HG03460 (cell line): Measurements from ENCODE around the gene ATG5.
"Not testable (repeated sequence)": the region's sequence is repeated elsewhere in the genome, so short reads cannot be mapped to it uniquely, and the experiment has no call there.

Source experiments
- ATAC-seq: cut with Tn5 transposase; IDR thresholded peaks from one replicate; pipeline ENCODE4 v1.9.1; 2021; ENCODE audit not compliant: unreplicated experiment

ATG5 gene

DNA sequence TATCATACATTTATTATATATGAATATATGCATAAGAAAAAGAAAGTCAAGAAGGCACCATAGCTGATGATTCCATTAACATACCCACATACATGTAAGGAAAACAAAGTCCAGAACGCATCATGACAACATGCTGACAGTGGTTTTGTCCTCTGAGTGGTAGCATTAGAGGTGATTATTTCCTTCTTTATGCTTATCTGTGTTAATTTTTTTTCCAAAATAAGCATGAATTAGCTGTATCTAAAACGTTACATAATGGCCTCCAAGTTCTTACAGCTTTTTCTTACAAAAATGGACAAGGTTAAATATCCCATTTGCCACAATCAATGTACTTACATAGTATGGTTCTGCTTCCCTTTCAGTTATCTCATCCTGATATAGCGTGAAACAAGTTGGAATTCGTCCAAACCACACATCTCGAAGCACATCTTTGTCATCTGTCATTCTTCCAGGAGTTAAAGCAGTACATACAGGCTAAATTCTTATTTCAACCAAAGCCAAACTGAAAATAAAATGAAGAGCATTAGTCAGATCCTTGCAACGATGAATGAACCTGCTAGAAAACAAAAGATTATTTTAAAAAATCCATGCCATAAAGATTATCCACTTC is 9.7 kb downstream of the ATG5 start:
- ATAC-seq: no peak

DNA sequence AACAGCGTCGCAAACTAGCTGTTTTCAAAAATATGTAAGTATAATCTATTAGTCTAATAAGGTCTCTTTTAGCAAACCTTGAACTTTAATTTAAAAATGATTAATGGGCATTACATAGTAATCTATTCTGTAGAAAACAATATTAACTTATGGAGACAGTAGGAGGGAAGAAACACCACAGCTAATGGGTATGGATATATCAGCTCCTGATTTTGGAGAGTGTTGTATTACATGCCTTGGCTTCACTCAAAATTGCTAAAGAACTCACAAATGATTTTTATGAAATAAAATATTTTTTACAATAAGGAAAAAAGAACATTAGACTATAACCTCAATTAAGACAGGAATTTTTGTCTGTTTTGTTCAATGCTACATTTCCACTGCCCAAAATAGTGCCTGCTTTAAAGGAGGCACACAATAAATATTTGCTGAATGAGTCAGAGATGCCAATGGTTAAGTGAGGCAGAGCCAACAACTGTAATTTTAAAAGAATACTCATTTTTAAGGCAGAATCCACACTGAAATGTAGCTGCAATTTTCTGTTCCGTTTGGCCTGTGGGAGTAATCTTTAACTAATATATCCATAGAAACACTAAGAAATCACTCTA is 15.7 kb downstream of the ATG5 start:
- no peak for ATAC-seq

DNA sequence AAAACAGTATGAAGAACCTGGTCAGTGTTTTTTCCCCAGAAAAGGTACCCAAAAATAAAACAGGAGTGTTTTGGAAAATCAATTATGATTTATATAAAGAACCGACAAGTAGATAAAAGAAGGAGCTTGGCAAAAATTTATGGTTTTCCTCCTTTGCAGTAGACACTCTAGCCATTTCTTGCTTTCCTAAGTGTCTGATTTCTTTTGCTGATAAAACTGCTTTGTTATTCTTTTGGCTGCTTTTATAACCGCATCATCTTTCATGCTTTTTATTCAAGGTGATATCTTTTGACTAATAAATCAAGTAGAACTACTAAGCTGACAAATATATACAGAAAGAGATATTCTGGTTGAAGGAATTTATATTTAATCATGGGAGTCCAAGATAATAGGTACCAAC is 16.6 kb downstream of the ATG5 start:
- ATAC-seq: no peak

DNA sequence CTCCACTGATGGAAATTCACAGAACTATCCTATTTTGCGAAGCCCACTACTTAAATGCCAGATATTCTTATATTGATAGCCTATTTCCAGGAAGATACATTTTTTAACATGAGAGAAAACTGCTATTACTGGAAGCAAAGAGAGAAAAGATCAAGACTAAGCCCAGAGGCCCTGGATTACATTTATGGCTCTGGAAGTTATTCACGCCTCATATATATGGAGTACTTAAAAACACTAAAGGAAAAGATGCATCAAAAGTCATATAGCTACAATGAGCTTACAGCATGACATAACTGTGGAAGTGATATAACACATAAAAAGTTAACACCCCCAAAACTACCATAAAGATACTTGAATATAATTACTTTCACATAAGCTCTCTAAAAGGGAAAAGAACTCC is 19.8 kb downstream of the ATG5 start:
- no peak for ATAC-seq

DNA sequence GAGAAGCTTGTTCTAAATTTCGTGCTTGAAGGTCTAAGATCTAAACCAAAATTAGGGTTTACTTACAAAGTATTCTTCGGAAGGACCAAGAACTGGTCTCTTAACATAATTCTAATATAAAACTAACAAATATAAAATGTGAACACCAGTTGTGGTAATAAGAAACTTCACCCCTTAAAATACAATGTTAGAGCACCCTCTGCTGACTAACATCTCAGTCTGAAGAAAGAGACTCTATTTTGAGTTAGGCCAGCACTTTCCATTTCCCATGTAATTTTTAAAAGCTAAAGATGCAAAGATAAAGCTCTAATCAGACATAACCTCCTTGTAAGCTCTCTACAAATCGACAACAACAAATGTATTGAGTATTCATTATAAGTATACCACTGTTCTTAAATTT is 24.6 kb downstream of the ATG5 start:
- no peak for ATAC-seq

DNA sequence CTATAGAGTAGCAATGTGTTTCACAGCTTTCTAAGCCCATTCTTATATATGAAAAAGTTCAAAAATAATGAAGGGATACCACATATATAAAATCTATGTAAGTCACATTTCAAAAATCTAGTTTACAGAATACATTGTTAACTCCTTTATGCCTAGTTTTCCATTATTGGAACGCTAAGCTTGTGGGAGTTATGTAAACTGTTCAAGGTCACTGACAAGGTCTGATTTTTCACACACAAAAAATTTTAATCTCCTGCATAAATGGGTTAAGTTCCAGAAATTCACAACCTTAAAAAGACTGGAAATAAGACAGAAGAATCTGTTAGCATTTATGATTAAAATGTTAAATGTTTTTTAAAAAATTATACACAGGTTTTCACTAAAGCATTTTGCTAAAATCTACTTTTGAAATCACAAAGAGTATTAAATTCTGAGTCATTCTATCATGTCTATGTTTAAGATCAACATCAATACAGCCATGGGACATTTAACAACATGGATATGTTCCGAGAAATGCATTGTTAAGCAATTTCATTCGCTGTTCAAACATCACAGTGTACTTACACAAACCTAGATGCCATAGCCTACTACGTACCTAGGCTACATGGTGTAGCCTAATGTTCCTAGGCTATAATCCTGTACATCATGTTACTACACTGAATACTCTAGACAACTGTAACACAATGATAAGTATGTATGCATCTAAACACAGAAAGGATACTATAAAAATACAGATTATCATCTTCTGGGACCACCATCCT is 25.4 kb downstream of the ATG5 start:
- no peak for ATAC-seq

DNA sequence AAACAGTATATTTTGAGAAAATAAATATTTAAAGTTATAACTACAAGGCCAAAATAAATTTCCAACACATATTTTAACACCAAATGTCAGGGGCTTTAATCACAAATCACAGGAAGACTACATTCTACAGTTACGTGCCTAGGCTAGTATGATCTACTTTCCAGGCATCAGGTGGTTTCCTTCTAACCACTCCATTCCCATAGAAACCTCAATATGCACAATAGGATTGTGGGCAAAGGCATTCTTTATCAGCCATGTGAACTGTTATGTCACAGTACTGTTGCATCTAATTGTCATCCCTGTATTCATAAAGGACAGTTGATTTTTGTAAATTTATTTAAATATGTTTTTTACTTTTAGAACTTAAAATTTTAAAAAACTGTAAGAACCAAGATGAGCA is 32.4 kb downstream of the ATG5 start:
- no peak for ATAC-seq

DNA sequence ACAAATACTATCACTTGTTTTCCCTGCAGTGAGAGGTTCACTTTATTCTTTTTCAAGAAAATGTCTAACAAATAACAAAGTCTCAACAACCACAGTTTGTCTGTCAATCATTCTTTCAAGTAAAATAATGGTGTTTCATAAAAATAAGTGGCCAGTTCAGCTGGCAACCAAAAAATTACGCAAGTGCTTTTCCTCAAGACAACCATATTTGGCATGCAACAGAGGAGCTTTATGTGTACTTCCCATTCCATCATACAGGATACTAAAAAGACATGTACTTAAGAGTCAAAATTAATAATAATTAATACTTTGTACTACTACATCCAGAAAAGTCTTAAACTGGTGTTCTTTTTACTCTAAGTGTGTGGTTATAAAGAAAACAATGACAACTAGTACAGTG is 34.6 kb downstream of the ATG5 start:
- no peak for ATAC-seq

DNA sequence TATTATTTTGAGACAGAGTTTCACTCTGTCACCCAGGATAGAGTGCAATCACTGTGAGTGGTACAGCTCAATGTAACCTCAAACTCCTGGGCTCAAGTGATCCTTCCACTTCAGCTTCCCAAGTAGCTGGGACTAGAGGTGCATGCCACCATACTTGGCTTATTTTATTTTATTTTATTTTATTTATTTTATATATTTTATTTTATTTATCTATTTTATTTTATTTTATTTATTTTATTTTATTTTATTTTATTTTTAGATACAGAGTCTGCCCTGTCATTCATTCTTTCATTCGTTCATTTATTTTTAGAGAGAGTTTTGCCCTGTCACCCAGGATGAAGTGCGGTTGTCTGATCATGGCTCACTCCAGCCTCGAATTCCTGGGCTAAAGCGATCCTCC is 35.5 kb downstream of the ATG5 start:
- ATAC-seq: no peak

DNA sequence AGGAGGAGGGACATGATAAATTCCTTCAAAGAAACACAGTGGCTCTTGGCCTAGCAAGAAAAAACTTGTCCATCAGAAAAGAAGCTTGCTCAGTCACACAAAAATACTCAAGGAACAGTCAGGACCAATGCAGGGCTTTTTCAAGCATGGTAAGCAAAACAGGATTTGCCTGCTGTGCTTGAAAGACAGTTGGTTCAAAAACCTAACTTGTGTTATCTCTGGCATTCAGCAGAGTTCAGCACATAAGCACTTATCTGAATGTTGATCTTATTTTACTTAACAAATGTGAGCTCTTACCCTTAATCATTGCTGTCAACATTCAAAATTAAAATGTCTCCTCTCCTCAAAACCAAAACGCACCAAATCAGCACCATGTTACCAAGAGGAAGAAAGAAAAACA is 38.3 kb downstream of the ATG5 start:
- no peak for ATAC-seq

DNA sequence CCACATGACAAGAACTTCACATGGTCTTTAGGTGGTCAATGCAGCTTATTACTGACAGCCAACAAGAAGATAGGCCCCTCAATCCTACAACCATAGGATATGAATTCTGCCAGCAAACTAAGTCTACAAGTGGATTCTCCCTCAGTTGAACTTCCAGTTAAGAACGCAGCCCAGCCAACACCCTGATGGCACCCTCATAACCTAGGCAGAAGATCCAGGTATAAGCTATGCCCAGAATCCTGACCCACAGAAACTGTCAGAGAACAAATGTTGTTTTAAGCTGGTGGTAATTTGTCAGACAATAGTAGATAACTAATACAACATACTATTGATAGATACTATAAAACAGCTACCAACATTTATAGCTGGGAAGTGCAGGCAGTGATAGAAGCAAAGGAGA is 38.8 kb downstream of the ATG5 start:
- ATAC-seq: no peak

DNA sequence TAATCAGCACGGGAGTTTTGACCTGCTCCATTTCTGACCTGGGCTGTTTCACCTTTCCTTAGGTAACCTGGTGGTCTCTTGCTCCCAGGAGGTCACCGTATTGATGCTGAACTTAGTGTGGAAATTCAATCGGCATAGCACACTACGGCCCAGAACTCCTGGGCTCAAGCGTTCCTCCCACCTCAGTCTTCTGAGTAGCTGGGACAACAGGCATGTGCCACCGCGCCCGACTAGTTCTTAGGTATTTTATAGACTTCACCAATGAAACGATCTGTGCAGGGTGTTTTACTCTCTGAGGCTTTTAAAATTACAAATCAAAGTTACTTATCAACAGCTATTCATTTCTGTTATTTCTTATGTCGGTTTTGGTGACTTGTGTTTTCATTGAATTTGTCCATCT is 42.1 kb downstream of the ATG5 start:
- ATAC-seq: no peak

DNA sequence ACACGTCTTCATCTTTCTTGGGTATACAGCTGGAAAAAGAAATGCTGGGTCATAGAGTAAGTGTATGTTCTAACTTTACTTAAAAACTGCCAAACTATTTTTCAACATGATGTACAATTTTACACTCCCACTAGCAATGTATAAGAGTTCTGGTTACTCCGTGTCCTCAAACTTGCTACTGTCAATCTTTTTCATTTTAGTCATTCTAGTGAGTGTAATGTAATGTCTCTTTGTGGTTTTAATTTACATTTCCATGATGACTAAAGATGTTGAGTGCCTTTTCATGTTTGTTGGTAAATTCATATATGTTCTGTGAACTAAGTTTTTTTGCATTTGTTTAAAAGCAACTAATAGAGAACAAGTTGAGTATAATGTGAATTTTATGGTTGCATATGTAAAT is 43.9 kb downstream of the ATG5 start:
- no peak for ATAC-seq

DNA sequence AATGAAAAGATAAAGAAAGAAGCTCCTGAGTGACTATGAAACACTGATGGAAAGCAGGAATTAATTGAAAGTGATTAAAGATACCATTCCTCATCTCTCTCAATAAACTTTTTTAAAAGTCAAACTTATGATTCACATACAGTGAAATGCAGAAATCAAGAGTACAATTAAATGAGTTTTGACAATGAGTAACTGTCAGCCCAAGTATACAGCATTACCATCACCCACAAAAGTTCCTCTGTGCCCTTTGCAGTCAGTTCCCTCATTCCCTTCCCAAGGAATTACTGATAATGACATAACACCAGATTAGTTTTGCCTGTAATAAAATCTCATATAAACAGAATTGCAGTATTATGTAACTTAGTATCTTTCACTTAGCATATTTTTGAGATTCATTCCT is 44.5 kb downstream of the ATG5 start:
- ATAC-seq: no peak

DNA sequence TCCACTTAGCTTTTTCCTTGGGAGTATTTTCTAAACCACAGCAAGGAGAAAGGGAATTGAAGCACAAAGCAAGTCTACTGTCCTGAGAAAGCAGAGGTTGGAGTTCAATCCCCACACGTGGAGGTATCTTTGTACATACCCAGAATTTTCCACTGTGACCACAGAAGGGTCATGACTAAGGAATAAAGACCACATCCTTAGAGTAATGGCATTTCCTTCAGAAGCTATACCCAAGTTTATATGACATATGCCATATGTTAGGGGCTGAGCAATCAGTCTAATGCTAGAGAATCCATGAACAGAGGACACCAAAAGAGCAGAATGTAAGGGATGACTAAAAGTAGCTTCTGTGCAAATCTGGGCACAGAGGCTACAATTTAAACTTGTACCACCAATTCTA is 46.4 kb downstream of the ATG5 start:
- no peak for ATAC-seq

DNA sequence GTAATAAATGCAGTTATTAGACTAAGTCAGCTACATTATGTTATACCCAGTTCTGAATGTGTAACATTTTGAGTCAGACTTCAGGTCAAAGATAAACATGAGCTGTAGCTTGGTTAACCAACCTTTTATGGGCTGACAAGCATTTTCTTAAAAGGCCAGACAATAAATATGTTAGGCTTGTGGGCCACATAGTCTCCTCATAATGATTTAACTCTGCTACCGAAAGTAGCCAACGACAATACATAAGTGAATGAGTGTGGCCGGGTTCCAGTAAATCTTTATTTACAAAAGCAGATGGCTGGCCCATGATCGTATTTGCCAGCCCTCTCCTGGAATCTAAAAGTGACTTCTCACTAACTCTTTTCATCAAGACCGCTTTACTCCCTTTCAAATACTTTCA is 49.9 kb downstream of the ATG5 start:
- no peak for ATAC-seq

DNA sequence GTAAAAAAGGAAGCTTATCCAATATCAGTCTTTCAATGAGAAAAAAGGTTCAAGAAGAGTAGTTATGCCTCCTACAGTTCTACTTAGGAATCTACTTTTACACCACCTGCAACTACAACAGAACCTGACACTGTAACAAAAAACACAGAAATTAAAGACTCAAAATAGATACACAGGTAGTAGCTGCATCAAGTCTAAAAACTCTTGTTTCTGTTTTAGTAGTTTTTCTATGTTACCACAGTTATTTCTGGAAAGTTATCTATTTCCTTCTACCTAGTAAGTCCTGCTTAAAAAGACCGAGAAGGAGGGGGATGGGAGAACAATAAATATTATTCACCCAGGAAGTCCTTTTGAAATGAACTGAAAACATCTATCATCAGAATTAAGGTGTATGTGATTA is 52.5 kb downstream of the ATG5 start:
- ATAC-seq: peak; percentile 47

DNA sequence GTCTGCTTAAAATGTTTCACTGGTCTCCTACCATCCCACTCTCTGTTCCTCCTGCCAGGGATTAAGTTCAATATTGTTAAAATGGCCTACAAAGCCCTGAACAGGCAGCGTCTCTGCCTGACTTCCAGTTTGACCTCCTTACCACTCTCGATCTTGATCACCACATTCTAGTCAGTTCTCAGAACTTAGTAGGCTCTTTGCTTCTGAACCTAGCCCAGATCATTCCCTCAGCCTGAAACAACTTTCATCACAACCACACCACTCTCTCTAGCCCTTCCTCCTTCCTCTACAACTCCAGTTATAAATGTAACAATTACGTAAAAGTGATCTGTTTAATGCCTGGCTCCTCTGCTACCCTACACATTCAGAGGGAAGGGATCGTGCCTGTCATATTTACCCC is 53.3 kb downstream of the ATG5 start:
- no peak for ATAC-seq

DNA sequence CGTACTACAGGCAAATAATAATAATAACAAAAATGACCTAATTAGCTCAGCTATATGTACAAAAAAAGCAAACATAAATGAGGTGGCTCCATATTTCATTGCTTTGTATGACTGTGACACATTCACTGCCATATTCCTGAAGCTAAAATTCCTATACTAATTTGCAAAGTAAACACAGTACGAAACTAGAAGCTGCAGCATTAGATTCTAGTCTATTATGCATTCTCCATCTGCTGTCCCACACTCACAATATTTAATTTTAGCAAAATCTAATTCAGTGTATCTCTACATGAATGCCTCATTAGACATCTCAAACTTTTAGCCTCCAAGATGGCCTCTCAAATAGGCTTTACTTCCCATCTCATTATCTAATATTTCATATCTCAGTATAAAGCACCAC is 55.1 kb downstream of the ATG5 start:
- ATAC-seq: no peak

DNA sequence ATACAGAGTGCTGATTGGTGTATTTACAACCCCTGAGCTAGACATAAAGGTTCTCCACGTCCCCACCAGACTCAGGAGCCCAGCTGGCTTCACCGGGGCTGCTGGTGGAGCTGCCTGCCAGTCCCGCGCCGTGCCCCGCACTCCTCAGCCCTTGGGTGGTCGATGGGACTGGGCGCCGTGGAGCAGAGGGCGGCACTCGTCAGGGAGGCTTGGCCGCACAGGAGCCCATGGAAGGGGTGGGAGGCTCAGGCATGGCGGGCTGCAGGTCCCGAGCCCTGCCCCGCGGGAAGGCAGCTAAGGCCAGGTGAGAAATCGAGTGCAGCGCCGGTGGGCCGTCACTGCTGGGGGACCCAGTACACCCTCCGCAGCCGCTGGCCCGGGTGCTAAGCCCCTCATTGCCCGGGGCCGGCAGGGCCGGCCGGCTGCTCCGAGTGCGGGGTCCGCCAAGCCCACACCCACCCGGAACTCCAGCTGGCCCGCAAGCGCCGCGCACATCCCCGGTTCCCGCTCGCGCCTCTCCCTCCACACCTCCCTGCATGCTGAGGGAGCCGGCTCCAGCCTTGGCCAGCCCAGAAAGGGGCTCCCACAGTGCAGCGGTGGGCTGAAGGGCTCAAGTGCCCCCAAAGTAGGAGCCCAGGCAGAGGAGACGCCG is 56.2 kb downstream of the ATG5 start:
- ATAC-seq: not testable (repeated sequence)

DNA sequence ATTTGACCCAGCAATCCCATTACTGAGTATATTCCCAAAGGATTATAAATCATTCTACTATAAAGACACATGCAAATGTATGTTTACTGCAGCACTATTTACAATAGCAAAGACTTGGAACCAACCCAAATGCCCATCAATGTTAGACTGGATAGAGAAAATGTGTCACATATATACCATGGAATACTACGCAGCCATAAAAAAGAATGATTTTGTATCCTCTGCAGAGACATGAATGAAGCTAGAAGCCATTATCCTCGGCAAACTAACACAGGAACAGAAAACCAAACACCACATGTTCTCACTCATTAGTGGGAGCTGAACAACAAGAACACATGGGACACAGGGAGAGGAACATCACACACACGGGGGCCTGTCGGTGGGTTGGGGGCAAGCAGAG is 57.1 kb downstream of the ATG5 start:
- not testable (repeated sequence) for ATAC-seq

DNA sequence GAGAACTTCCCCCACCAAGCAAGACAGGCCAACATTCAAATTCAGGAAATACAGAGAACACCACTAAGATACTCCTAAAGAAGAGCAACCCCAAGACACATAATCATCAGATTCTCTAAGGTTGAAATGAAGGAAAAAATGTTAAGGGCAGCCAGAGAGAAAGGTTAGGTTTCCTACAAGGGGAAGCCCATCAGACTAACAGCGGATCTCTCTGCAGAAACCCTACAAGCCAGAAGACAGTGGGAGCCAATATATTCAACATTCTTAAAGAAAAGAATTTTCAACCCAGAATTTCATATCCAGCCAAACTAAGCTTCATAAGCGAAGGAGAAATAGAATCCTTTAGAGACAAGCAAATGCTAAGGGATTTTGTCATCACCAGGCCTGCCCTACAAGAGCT is 61.1 kb downstream of the ATG5 start:
- not testable (repeated sequence) for ATAC-seq
